NCI-H510A treated with DMSO at 0.1 percent for 48 hours (cell line): ENCODE measurements around the gene TENM4.

Source experiments
- DNase-seq: peaks from one replicate; lab custom pipeline; 2025; lab: John Stamatoyannopoulos, UW

The TENM4 gene

GRCh38 chr11:79119491-79120284 lies 321.1 kb downstream of the TENM4 start:
- DNase-seq, result peak; percentile 6

- DNase-seq, result no peak
These were observed 323.3 kb downstream of the TENM4 start for GRCh38 chr11:79117488-79117887.

GRCh38 chr11:79116600-79116999 lies 324.2 kb downstream of the TENM4 start:
- DNase-seq, result no peak

GRCh38 chr11:79113054-79113690 lies 327.7 kb downstream of the TENM4 start:
- DNase-seq, result no peak

- DNase-seq, result no peak
These were observed 330.0 kb downstream of the TENM4 start for GRCh38 chr11:79110796-79111195.

GRCh38 chr11:79110321-79110720 lies 330.5 kb downstream of the TENM4 start:
- DNase-seq, result no peak

GRCh38 chr11:79108851-79109250 lies 332.0 kb downstream of the TENM4 start:
- DNase-seq, result no peak

GRCh38 chr11:79102840-79103239 lies 338.0 kb downstream of the TENM4 start:
- DNase-seq, result no peak

- DNase-seq, result peak; percentile 10
These were observed 339.2 kb downstream of the TENM4 start for GRCh38 chr11:79101656-79102055.

GRCh38 chr11:79100093-79100910 lies 340.5 kb downstream of the TENM4 start:
- peak; percentile 34 for DNase-seq

- no peak for DNase-seq
These were observed 342.7 kb downstream of the TENM4 start for GRCh38 chr11:79098146-79098545.

- no peak for DNase-seq
These were observed 343.5 kb downstream of the TENM4 start for GRCh38 chr11:79097246-79097875.

GRCh38 chr11:79095424-79095823 lies 345.4 kb downstream of the TENM4 start:
- DNase-seq, result no peak

GRCh38 chr11:79094616-79095015 lies 346.2 kb downstream of the TENM4 start:
- no peak for DNase-seq

GRCh38 chr11:79092791-79093353 lies 348.0 kb downstream of the TENM4 start:
- no peak for DNase-seq

- DNase-seq, result no peak
These were observed 350.6 kb downstream of the TENM4 start for GRCh38 chr11:79090191-79090705.

- DNase-seq, result no peak
These were observed 351.2 kb downstream of the TENM4 start for GRCh38 chr11:79089601-79090000.

GRCh38 chr11:79088967-79089366 lies 351.9 kb downstream of the TENM4 start:
- DNase-seq, result no peak

- no peak for DNase-seq
These were observed 352.9 kb downstream of the TENM4 start for GRCh38 chr11:79087961-79088318.

GRCh38 chr11:79087238-79087960 lies 353.4 kb downstream of the TENM4 start:
- no peak for DNase-seq

- no peak for DNase-seq
These were observed 354.8 kb downstream of the TENM4 start for GRCh38 chr11:79086056-79086455.
